HCT116 (cell line): ENCODE measurements around the gene TSPAN15. TPM values are rescaled to one million over a fixed set of nuclear protein-coding genes. Genes with fewer than 3 reads are reported as not detected.

Experiments
- ATAC-seq: fragments of 200-7000 bp; cut with Tn5 transposase; 2 replicates; pipeline ENCODE4 v1.9.1; 2020; ENCODE audit warnings: mild to moderate bottlenecking, moderate library complexity
- BruUV-seq: library from RNA; stranded (reverse); fragments of 400-500 nt; replicated peaks from 2 replicates; lab custom pipeline; 2021; lab: Mats Ljungman, UMichigan
- CTCF ChIA-PET: fragments of 300-600 bp; sonication (Branson Sonifier 250); formaldehyde crosslinking; loops from one replicate; lab custom pipeline; 2021; ENCODE audit warnings: antibody characterized with exemption; lab: Charles Lee
- POLR2A ChIA-PET: fragments of 300-600, 350-600 bp; sonication (Branson Sonifier 250); formaldehyde crosslinking; loops from one replicate; lab custom pipeline; 2021; ENCODE audit warnings: antibody characterized with exemption; lab: Charles Lee
- RAD21 ChIA-PET, 2 experiments: fragments of 300-600 bp; sonication (Branson Sonifier 250); formaldehyde crosslinking; loops; one replicate each; lab custom pipeline; 2023; ENCODE audit warnings: low total read pairs in 2 of 2; ENCODE audit not compliant: uncharacterized antibody in 2 of 2, unreplicated experiment in 2 of 2, low non-redundant PET in 1 of 2; lab: Charles Lee
- DNase-seq: peaks from one replicate; pipeline ENCODE4 v3.0.0-alpha.2; 2010; ENCODE audit warnings: low read depth, low spot score
- H2AFZ ChIP-seq: fragments of 200-600 bp; shearing (Covaris generic), sonication (generic); 2 replicates; pipeline ENCODE4 v1.6.1; 2017; ENCODE audit warnings: low read depth, mixed run types, mixed read lengths, antibody characterized with exemption, low read length; ENCODE audit not compliant: poor library complexity, severe bottlenecking
- H3K27ac ChIP-seq: 2 replicates; pipeline ENCODE4 v1.5.1; 2012; ENCODE audit warnings: low read depth, low read length
- H3K27me3 ChIP-seq: fragments of 200-600 bp; sonication (generic); 2 replicates; pipeline ENCODE4 v1.6.1; 2016; ENCODE audit warnings: mixed run types, low read length, mixed read lengths; ENCODE audit not compliant: insufficient read depth
- H3K36me3 ChIP-seq, 2 experiments: fragments of 200-500 bp in 1 of 2; fragments of 200-600 bp in 1 of 2; sonication (Bioruptor generic) in 1 of 2; sonication (generic) in 1 of 2; 2 replicates each; pipeline versions ENCODE4 v1.5.1 to v1.6.1; 2014 to 2016; ENCODE audit warnings: low read length in 2 of 2, inconsistent platforms in 1 of 2, mixed read lengths in 1 of 2, mixed run types in 1 of 2; ENCODE audit not compliant: insufficient read depth in 2 of 2, control insufficient read depth in 1 of 2
- H3K4me1 ChIP-seq, 2 experiments: fragments of 200-600 bp in 1 of 2; sonication (generic) in 1 of 2; 2 replicates each; pipeline versions ENCODE4 v1.5.1 to v1.6.1; 2012 to 2017; ENCODE audit warnings: low read length in 2 of 2, inconsistent platforms in 1 of 2, mild to moderate bottlenecking in 1 of 2, mixed read lengths in 1 of 2, mixed run types in 1 of 2, moderate library complexity in 1 of 2; ENCODE audit not compliant: insufficient read depth in 2 of 2, control insufficient read depth in 1 of 2
- H3K4me2 ChIP-seq: fragments of 200-600 bp; sonication (generic); 2 replicates; pipeline ENCODE4 v1.6.1; 2017; ENCODE audit warnings: mixed run types, low read length, mixed read lengths
- H3K4me3 ChIP-seq, 2 experiments: fragments of 200-600 bp in 1 of 2; sonication (generic) in 1 of 2; replicated peaks in 1 of 2; 2 replicates each; pipeline ENCODE4 v1.5.1; 2011 to 2016; ENCODE audit warnings: low read length in 2 of 2, control low read depth in 1 of 2, low read depth in 1 of 2, mild to moderate bottlenecking in 1 of 2, mixed read lengths in 1 of 2, mixed run types in 1 of 2
- H3K79me2 ChIP-seq: fragments of 200-600 bp; sonication (generic); 2 replicates; pipeline ENCODE4 v1.6.1; 2017; ENCODE audit warnings: mild to moderate bottlenecking, mixed run types, low read length, moderate library complexity, mixed read lengths; ENCODE audit not compliant: insufficient read depth
- H3K9ac ChIP-seq: fragments of 200-600 bp; sonication (generic); 2 replicates; pipeline ENCODE4 v1.6.1; 2016; ENCODE audit warnings: low read length, mixed read lengths
- H3K9me2 ChIP-seq: fragments of 200-600 bp; sonication (generic), shearing (Covaris generic); 2 replicates; pipeline ENCODE4 v1.6.1; 2017; ENCODE audit warnings: mixed run types, mild to moderate bottlenecking, moderate library complexity; ENCODE audit not compliant: insufficient read depth
- H3K9me3 ChIP-seq, 2 experiments: fragments of 200-500 bp in 1 of 2; fragments of 200-600 bp in 1 of 2; sonication (Bioruptor generic) in 1 of 2; sonication (generic) in 1 of 2; 2 replicates each; pipeline ENCODE4 v1.6.1; 2014 to 2017; ENCODE audit warnings: low read length in 2 of 2, mixed read lengths in 2 of 2, inconsistent platforms in 1 of 2, low read depth in 1 of 2, mild to moderate bottlenecking in 1 of 2, mixed run types in 1 of 2, moderate library complexity in 1 of 2; ENCODE audit not compliant: control insufficient read depth in 1 of 2, insufficient read depth in 1 of 2
- H4K20me1 ChIP-seq: fragments of 200-600 bp; sonication (generic), shearing (Covaris generic); 2 replicates; pipeline ENCODE4 v1.6.1; 2017; ENCODE audit warnings: mixed run types, mild to moderate bottlenecking, moderate library complexity; ENCODE audit not compliant: insufficient read depth
- CBX3 ChIP-seq: IDR thresholded peaks from 2 replicates; pipeline ENCODE4 v1.6.1; 2012; ENCODE audit warnings: low read depth
- CEBPB ChIP-seq: IDR thresholded peaks from 2 replicates; pipeline ENCODE4 v1.6.1; 2012; ENCODE audit warnings: low read depth
- EGR1 ChIP-seq: IDR thresholded peaks from 2 replicates; pipeline ENCODE4 v1.6.1; 2012; ENCODE audit warnings: low read depth
- POLR2AphosphoS5 ChIP-seq: IDR thresholded peaks from 2 replicates; pipeline ENCODE4 v1.6.1; 2011; ENCODE audit warnings: mild to moderate bottlenecking, low read depth, low read length, moderate library complexity
- SRF ChIP-seq: IDR thresholded peaks from 2 replicates; pipeline ENCODE4 v1.6.1; 2012; ENCODE audit warnings: low read depth
- ZFX ChIP-seq: fragments of 450-650 bp; IDR thresholded peaks from 2 replicates; pipeline ENCODE4 v1.6.1; 2017
- intact Hi-C: fragments of 100-400 bp; cut with micrococcal nuclease; formaldehyde crosslinking; loops from 2 replicates; pipeline ENCODE4 v1.10.0; 2022
- total RNA-seq: library from RNA; stranded (reverse); gene quantifications from one replicate; pipeline ENCODE4 v1.2.1, GENCODE V29; 2021; ENCODE audit not compliant: unreplicated experiment
- TF ChIP-seq, protein P1 (sequence below), 3 experiments: fragments of 200-600 bp in 1 of 3; sonication (generic) in 1 of 3; IDR thresholded peaks in 2 of 3; conservative IDR thresholded peaks in 1 of 3; 2 replicates each; pipeline ENCODE4 v1.5.1; 2012 to 2017; ENCODE audit warnings: low read depth in 2 of 3, low read length in 2 of 3, antibody characterized with exemption in 1 of 3, borderline replicate concordance in 1 of 3, control low read depth in 1 of 3, mild to moderate bottlenecking in 1 of 3, mixed read lengths in 1 of 3, mixed run types in 1 of 3, moderate library complexity in 1 of 3; ENCODE audit not compliant: insufficient read depth in 1 of 3
- TF ChIP-seq, protein P2 (sequence below): IDR thresholded peaks from 2 replicates; pipeline ENCODE4 v1.6.1; 2012; ENCODE audit warnings: low read depth

Gene TSPAN15
- total RNA-seq, 1 experiment from 2014 or later, result 16.0 TPM

DNA sequence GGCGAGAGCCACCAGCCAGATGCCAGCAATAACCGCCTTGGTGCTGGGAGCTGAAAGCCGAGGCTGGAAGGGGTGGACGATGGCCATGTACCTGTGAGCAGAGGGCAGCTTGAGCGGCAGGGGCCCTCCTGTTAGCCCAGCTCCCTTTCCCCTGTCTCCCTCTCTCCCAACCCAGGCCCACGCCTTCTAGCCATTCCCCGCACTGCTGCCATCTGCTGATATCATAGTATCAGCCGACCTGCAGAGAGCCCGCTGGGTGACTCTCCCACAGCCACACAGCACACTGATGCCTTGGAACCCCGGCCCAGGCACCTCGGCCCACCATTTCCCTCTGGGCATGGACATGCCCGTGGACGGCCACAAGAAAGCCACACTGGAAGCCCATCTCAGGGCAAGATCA is 36.2 kb upstream of the TSPAN15 start:
- Histone ChIP-seq H3K9me3 (no peaks in the 10 kb centered on the region), H3K4me3 (no peak overlapping the region), H3K79me2 (no peaks in the 10 kb centered on the region), H3K36me3 (no peaks in the 10 kb centered on the region), H3K9me2 (no peaks in the 10 kb centered on the region), H2AFZ (no peak overlapping the region), H3K9ac (no peak overlapping the region), H3K4me2 (no peak overlapping the region), H3K4me1 (peaks cover 3 to 15% of the 10 kb centered on the region in 2 experiments; a peak in 2 of 4 replicates), H3K27me3 (no peaks in the 10 kb centered on the region), H4K20me1 (no peaks in the 10 kb centered on the region), H3K27ac (no peak overlapping the region)
- CTCF ChIA-PET, result no interaction called here
- TF ChIP-seq SRF, result no peak
- no peak for TF ChIP-seq POLR2AphosphoS5
- no peak for TF ChIP-seq CEBPB
- TF ChIP-seq, protein P1, sequence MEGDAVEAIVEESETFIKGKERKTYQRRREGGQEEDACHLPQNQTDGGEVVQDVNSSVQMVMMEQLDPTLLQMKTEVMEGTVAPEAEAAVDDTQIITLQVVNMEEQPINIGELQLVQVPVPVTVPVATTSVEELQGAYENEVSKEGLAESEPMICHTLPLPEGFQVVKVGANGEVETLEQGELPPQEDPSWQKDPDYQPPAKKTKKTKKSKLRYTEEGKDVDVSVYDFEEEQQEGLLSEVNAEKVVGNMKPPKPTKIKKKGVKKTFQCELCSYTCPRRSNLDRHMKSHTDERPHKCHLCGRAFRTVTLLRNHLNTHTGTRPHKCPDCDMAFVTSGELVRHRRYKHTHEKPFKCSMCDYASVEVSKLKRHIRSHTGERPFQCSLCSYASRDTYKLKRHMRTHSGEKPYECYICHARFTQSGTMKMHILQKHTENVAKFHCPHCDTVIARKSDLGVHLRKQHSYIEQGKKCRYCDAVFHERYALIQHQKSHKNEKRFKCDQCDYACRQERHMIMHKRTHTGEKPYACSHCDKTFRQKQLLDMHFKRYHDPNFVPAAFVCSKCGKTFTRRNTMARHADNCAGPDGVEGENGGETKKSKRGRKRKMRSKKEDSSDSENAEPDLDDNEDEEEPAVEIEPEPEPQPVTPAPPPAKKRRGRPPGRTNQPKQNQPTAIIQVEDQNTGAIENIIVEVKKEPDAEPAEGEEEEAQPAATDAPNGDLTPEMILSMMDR (IDR thresholded peaks at IDR 0.05 in 2 of 3, conservative IDR thresholded peaks at IDR 0.05 in 1 of 3; ENCODE audit: borderline replicate concordance in 1 of 3, insufficient read depth in 1 of 3, low read depth in 2 of 3, low read length in 2 of 3), result no peak
- TF ChIP-seq EGR1, result no peak
- no peak for TF ChIP-seq CBX3
- no peak for TF ChIP-seq ZFX
- TF ChIP-seq, protein P2, sequence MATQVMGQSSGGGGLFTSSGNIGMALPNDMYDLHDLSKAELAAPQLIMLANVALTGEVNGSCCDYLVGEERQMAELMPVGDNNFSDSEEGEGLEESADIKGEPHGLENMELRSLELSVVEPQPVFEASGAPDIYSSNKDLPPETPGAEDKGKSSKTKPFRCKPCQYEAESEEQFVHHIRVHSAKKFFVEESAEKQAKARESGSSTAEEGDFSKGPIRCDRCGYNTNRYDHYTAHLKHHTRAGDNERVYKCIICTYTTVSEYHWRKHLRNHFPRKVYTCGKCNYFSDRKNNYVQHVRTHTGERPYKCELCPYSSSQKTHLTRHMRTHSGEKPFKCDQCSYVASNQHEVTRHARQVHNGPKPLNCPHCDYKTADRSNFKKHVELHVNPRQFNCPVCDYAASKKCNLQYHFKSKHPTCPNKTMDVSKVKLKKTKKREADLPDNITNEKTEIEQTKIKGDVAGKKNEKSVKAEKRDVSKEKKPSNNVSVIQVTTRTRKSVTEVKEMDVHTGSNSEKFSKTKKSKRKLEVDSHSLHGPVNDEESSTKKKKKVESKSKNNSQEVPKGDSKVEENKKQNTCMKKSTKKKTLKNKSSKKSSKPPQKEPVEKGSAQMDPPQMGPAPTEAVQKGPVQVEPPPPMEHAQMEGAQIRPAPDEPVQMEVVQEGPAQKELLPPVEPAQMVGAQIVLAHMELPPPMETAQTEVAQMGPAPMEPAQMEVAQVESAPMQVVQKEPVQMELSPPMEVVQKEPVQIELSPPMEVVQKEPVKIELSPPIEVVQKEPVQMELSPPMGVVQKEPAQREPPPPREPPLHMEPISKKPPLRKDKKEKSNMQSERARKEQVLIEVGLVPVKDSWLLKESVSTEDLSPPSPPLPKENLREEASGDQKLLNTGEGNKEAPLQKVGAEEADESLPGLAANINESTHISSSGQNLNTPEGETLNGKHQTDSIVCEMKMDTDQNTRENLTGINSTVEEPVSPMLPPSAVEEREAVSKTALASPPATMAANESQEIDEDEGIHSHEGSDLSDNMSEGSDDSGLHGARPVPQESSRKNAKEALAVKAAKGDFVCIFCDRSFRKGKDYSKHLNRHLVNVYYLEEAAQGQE, result no peak
- RAD21 ChIA-PET, result no interaction called here
- intact Hi-C loops, result no loop called here
- ATAC-seq, result no peak
- no TSS peak for BruUV-seq
- POLR2A ChIA-PET, result no interaction called here
- no peak for DNase-seq
